Memory B cell (primary cell): ENCODE data around the gene MYOM1.
A peak's percentile ranks its signal among the peaks of the same experiment; 100 is the strongest.

Experiments used
- ATAC-seq: fragments of 150-1000 bp; cut with Tn5 transposase; 2 replicates; pipeline ENCODE4 v1.10.0; 2021; ENCODE audit warnings: low read depth, mild to moderate bottlenecking, moderate library complexity
- DNase-seq, 2 donors: peaks; one replicate each; pipeline ENCODE4 v3.0.0; 2022; ENCODE audit warnings: low spot score in 2 of 2
- H3K27ac Mint-ChIP-seq: one replicate; pipeline ENCODE4 v1.8.0; 2022; ENCODE audit warnings: mild to moderate bottlenecking, moderate library complexity, mixed read lengths
- H3K27me3 Mint-ChIP-seq: one replicate; pipeline ENCODE4 v1.8.0; 2022; ENCODE audit warnings: mixed read lengths
- H3K36me3 Mint-ChIP-seq: one replicate; pipeline ENCODE4 v1.8.0; 2022; ENCODE audit warnings: mild to moderate bottlenecking, mixed read lengths
- H3K4me1 Mint-ChIP-seq: one replicate; pipeline ENCODE4 v1.8.0; 2022; ENCODE audit warnings: mixed read lengths
- H3K4me3 Mint-ChIP-seq: one replicate; pipeline ENCODE4 v1.8.0; 2022; ENCODE audit warnings: mild to moderate bottlenecking, moderate library complexity, mixed read lengths
- H3K9me3 Mint-ChIP-seq: one replicate; pipeline ENCODE4 v1.8.0; 2022; ENCODE audit warnings: mixed read lengths

The MYOM1 gene

DNA sequence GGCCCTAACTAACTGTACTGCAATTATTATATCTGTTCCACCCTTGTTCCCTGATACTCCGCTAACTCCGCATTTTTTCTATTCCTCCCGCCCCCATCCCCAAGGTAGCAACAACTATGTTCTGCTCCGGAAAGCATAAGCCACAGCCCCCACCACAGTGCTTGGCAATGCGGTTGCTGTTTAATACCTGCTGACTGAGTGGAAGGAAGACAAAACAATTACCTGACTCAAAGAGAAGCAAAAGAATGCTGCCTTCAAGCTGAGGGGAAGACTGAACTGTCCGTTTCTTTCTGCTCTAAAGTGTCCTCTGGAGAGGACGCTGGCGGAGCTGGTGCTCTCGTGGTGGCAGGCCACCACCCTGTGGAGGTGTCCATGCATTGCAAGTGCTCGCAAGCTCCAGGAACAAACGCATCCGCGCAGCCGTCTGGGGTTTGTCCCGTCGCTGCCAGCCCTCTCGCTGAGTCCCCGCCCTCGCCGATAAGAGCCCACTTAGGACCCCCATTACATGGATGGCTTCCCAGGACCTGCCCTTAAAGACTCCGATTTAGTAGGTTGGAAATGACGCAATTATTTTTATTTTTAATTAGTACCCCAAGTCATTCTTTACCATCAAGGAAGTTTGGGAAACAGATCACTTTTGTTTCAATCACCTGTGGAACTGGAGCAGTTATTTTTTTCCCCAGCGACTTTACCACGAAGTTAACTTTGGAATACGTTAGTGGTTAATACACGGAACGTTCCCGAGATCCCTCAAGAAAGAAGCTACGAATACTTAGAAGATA, 26.3 kb upstream of the MYOM1 start:
- Mint-ChIP-seq H3K4me3 (peak overlapping the region; percentile 93), H3K27ac (peak overlapping the region; percentile 96), H3K9me3 (no peaks in the 10 kb centered on the region), H3K4me1 (peaks cover 22% of the 10 kb centered on the region), H3K36me3 (peaks cover 19% of the 10 kb centered on the region), H3K27me3 (no peaks in the 10 kb centered on the region)
- ATAC-seq (peak; percentile 55), DNase-seq (peak; percentile 58 to 65)

DNA sequence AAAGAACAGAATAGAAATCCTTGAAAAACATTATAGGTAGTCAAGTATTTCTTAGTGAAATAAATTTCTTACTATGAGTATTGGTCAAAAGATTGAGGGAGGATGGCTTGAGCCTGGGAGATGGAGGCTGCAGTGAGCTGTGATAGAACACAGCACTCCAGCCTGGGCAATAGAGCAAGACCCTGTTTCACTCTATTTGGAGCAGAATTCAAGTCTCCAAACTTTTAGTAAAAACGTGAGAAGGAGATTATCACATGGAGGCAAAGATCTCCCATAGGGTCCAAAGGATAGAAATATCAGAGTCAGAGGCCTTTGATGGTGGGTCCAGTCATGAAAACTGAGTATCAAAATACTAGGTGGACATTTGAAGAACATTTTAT, 25.4 kb upstream of the MYOM1 start:
- H3K27me3 Mint-ChIP-seq: no peaks in the 10 kb centered on the region
- H3K9me3 Mint-ChIP-seq: peaks cover 2% of the 10 kb centered on the region
- DNase-seq: no peak
- peak overlapping the region; percentile 96 for H3K27ac Mint-ChIP-seq
- H3K36me3 Mint-ChIP-seq: peaks cover 20% of the 10 kb centered on the region
- peaks cover 16% of the 10 kb centered on the region for H3K4me1 Mint-ChIP-seq
- ATAC-seq: no peak
- H3K4me3 Mint-ChIP-seq: no peak overlapping the region

DNA sequence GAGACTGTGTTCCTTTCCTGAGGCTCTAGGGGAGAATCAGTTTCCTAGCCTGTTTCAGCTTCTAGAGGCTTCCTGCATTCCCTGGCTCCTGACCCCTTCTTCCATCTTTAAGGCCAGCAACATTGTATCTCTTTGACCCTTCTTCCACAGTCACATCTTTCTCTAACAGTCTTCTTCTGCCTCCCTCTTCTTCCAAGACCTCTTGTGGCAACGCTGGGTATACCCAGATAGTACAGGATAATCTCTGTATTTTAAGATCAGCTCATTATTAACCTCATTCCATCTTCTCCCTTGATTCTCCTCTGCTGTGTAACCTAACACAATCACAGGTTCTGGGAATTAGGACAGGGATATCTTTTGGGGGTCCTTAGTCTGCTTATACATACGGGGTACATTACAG, 19.0 kb upstream of the MYOM1 start:
- H3K4me1 Mint-ChIP-seq: peaks cover 3% of the 10 kb centered on the region
- peaks cover 18% of the 10 kb centered on the region for H3K36me3 Mint-ChIP-seq
- H3K4me3 Mint-ChIP-seq: no peak overlapping the region
- no peak for ATAC-seq
- no peak for DNase-seq
- H3K9me3 Mint-ChIP-seq: peaks cover 2% of the 10 kb centered on the region
- no peak overlapping the region for H3K27ac Mint-ChIP-seq
- no peaks in the 10 kb centered on the region for H3K27me3 Mint-ChIP-seq

DNA sequence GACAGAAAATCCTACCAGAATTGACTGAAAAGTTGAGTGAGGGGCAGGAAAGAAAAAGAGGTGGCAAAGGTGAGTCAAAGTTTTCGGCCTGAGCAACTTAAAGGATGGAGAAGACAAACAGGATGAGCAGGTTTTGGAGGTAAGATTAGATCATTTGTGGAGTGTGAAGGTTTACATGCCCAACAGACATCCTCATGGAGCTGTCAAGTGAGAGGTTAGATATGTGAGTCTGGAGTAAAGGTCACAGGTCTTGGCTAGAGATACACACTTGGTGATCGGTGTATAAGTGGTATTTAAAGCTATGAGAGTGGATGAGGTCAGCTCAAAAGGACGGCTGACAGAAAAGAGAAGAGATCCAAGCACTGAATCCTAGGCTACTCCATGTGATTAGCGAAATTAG, 16.7 kb upstream of the MYOM1 start:
- peaks cover 2% of the 10 kb centered on the region for H3K9me3 Mint-ChIP-seq
- H3K4me1 Mint-ChIP-seq: peaks cover 3% of the 10 kb centered on the region

DNA sequence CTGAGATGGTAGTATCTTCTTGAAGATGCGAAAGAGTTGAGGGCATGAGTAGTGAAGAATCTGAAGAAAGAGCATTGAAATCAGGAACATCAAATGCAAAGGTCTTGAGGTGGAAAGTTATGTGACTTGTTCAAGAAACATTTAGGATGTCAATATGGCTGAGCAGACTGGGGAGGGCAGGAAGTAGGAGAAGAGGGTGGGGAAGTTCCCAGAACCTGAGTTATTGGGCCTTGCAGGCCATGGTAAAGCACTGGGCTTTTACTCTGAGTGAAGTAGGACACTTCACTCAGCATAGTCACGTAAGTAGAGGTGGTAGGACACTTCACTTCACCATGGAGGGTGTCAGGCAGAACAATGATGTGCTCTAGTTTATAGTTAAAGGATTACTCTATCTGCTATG, 16.1 kb upstream of the MYOM1 start:
- ATAC-seq (no peak), DNase-seq (no peak)
- H3K4me1 Mint-ChIP-seq: peaks cover 3% of the 10 kb centered on the region
- H3K27me3 Mint-ChIP-seq: no peaks in the 10 kb centered on the region
- H3K4me3 Mint-ChIP-seq: no peak overlapping the region
- peaks cover 2% of the 10 kb centered on the region for H3K9me3 Mint-ChIP-seq
- H3K36me3 Mint-ChIP-seq: peaks cover 8% of the 10 kb centered on the region
- H3K27ac Mint-ChIP-seq: no peak overlapping the region

More for the DNA sequence above, 16.7 kb upstream of the MYOM1 start:
- peaks cover 10% of the 10 kb centered on the region for H3K36me3 Mint-ChIP-seq
- no peak overlapping the region for H3K4me3 Mint-ChIP-seq
- H3K27ac Mint-ChIP-seq: no peak overlapping the region
- DNase-seq: no peak
- no peak for ATAC-seq
- H3K27me3 Mint-ChIP-seq: no peaks in the 10 kb centered on the region

DNA sequence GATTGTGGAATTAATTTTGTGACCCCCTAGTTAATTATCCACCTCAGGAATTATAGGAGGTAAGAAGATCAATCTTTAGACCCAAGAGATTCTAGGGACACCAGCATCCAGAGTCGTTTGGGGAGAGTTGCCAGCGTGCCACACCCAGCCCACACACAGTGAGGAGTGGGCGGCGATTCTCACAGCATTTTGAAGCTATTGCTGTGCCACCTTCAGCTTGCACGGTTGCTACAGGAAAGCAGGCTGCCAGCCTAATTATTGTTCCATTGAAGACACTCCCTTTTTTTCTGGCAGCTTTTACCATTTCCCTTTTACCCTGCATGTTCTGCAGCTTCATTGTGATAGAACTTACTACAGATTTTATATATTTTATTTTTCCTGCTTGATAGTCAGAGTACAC, 14.7 kb upstream of the MYOM1 start:
- Mint-ChIP-seq H3K9me3 (no peaks in the 10 kb centered on the region), H3K27me3 (no peaks in the 10 kb centered on the region), H3K4me3 (no peak overlapping the region)

DNA sequence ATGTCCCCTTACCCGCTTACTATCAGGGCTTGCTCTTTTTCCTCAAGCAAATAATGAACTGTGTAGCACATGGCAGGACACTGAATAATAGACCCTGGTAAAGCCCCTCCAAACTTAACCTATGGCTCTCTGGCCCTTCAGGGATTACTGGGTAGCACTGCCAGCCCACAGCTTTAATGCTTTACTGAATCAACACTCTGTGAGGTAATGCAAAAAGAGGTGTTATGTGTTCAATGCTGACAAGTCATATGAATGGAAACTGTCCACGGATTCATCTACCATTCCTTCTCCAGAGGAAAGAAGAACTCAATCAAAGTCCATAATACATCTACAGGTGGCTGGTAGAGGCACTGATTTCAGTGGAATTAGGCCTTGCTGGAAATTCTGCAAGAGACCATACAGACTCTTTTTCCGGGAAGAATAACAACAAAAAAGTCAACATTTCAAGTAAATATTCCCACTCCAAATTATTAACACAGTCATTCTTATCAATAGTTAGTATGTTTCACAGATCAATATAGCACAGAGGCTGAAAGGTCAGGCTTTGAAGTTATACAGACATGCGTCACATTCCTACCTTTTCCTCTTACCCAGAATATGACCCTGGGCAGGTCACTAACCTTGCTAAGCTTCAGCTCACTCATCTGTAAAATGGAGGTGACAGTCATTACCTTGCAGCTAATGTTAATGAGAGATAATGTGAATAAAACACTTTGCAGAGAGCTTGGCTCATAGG, 13.8 kb upstream of the MYOM1 start:
- DNase-seq (no peak), ATAC-seq (no peak)
- Mint-ChIP-seq H3K36me3 (no peaks in the 10 kb centered on the region), H3K27me3 (no peaks in the 10 kb centered on the region), H3K9me3 (no peaks in the 10 kb centered on the region), H3K27ac (no peak overlapping the region), H3K4me3 (no peak overlapping the region), H3K4me1 (no peaks in the 10 kb centered on the region)

More for the DNA sequence above, 14.7 kb upstream of the MYOM1 start:
- Mint-ChIP-seq H3K4me1 (peaks cover 3% of the 10 kb centered on the region), H3K36me3 (peaks cover 3% of the 10 kb centered on the region), H3K27ac (no peak overlapping the region)
- DNase-seq (no peak), ATAC-seq (no peak)

DNA sequence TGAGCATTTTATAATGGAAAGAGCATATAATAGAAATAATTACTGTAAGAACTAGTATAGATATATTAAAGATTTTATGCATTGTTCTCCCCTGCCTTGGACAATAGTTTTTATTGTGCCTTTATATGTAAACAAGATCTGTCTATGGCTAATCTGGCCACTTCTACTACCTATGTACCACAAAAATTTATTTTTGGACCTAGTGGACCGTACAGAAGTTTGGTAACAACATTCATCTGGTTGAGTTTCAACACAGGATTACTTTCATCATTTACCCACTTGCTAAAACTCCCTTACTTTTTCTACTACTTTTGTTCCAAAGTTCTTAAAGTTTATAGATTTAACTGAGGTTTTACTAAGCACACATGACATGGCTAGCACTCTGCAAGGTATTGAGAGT, 13.2 kb upstream of the MYOM1 start:
- no peaks in the 10 kb centered on the region for H3K9me3 Mint-ChIP-seq
- no peak for ATAC-seq
- no peaks in the 10 kb centered on the region for H3K27me3 Mint-ChIP-seq
- DNase-seq: no peak
- no peaks in the 10 kb centered on the region for H3K4me1 Mint-ChIP-seq
- H3K4me3 Mint-ChIP-seq: no peak overlapping the region
- no peaks in the 10 kb centered on the region for H3K36me3 Mint-ChIP-seq
- no peak overlapping the region for H3K27ac Mint-ChIP-seq

DNA sequence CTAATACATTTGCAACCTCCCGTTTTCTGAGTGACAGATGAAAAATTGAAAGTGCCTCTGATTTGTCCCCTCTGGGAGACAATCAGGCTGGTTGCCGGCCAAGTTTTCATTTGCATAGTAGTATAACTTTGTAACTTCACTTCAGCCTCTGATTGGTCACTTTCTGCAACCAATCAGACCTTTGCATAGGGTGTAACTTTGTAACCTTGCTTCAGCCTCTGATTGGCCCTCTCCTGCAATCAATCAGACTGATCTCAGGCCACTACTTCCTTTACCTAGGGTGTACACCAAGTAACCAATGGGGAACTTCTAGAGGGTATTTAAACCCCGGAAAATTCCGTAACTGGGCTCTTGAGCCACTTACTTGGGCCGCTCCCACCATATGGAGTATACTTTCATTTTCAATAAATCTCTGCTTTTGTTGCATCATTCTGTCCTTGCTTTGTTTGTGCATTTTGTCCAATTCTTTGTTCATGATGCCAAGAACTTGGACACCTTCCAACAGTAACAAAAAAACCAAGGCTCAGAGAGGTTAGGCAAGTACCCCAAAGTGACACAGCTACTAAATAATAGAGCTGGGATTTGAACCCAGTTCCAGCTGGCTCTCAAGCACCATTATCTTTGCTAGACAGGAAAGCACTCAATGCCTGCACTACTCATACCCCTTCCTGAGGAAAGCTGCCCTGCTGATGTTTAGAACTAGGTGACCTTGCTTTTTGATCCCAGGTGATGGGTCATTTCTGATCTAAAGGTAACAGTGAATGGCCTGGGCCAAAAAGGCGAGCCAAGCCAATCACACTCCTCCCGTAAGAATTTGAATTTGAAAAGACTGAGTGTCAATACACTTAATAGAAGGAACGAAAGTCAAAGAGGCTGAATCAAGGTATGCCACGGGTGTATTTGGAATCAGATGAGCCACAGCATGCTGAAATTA, 10.9 kb upstream of the MYOM1 start:
- no peak for DNase-seq
- Mint-ChIP-seq H3K36me3 (peaks cover 3% of the 10 kb centered on the region), H3K27ac (no peak overlapping the region), H3K27me3 (peaks cover 1% of the 10 kb centered on the region), H3K9me3 (no peaks in the 10 kb centered on the region), H3K4me3 (no peak overlapping the region), H3K4me1 (no peaks in the 10 kb centered on the region)
- no peak for ATAC-seq

DNA sequence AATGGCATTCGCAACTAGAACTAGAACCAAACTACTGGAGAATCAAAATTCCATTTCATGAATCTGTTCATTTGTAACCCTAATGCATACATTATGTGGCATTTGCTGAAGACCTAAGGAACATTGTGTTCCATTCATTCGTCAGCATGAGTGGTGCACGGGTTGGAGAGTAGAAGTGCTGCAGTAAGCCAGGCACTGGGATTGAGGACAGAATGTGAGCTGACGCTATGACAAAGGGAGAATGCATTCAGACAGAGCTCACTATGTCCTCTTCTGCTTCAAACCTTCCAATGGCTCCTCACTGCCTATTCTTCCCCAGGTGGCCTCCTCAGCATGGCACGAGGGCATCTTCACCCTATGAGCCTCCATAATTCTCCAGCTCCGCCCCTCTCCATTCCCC, 6.3 kb upstream of the MYOM1 start:
- no peak for ATAC-seq
- no peaks in the 10 kb centered on the region for H3K9me3 Mint-ChIP-seq
- no peak overlapping the region for H3K27ac Mint-ChIP-seq
- H3K4me1 Mint-ChIP-seq: no peaks in the 10 kb centered on the region
- DNase-seq: no peak
- peaks cover 1% of the 10 kb centered on the region for H3K27me3 Mint-ChIP-seq
- H3K36me3 Mint-ChIP-seq: peaks cover 3% of the 10 kb centered on the region
- H3K4me3 Mint-ChIP-seq: no peak overlapping the region

DNA sequence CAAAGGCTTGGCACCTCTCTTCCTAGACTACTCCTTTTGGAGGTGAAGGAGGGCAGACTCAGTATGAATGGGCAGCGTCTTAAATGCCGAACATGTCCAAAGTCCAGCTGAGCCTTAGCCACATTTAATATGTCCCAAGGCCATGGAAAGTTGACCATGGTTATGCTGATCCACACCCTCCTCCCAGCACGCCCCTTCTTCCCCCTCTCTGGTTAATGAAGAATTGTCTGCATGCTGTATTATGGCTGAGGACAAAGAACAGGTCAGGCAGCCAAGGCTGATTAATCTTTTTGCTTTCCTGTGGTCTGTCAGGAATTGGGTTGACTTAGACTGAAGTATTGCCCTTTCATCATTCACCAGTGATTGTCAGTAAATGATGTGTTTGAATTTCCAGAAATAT, 5.8 kb upstream of the MYOM1 start:
- no peaks in the 10 kb centered on the region for H3K9me3 Mint-ChIP-seq
- H3K27ac Mint-ChIP-seq: no peak overlapping the region
- ATAC-seq (no peak), DNase-seq (no peak)
- H3K36me3 Mint-ChIP-seq: peaks cover 3% of the 10 kb centered on the region
- H3K27me3 Mint-ChIP-seq: peaks cover 1% of the 10 kb centered on the region
- no peaks in the 10 kb centered on the region for H3K4me1 Mint-ChIP-seq
- H3K4me3 Mint-ChIP-seq: no peak overlapping the region

DNA sequence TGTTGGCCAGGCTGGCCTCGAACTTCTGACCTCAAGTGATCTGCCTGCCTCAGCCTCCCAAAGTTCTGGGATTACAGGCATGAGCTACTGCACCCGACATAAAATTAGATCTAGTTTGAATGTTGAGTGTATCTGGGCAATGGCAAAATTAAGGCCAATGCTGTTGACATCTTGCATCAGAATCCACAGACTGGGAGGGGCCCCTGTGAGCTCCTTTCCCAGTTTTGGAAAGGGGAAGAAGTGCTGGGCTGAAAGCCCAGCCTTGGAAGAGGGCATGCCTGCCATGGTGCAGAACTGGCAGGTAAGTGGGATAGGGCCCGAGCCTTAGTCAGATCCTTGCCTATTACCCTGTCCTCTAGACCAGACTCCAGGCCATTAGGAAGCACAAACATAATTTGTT, 4.5 kb upstream of the MYOM1 start:
- DNase-seq (no peak), ATAC-seq (no peak)
- Mint-ChIP-seq H3K36me3 (peaks cover 3% of the 10 kb centered on the region), H3K4me3 (no peak overlapping the region), H3K9me3 (no peaks in the 10 kb centered on the region), H3K27ac (no peak overlapping the region), H3K4me1 (no peaks in the 10 kb centered on the region), H3K27me3 (peaks cover 1% of the 10 kb centered on the region)

DNA sequence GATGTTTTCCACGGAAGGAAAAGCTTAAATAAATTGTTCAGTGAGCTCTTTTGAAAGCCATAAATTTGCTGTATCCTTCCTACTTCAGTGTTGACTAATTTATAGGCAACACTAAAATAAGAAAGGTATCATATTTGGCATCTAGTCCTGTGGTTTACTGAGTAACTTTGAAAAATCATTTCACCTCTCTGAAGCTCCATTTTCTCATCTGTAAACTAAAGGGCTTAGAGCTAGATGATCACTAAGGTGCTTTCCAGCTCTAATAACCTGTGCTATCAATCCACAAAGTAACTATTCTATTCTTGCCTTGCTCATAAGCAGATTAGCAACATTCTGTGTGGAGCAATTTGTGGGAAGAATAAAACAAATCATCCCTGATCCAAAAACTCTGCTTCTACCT, 3.6 kb upstream of the MYOM1 start:
- Mint-ChIP-seq H3K27ac (no peak overlapping the region), H3K27me3 (peaks cover 1% of the 10 kb centered on the region)
- no peak for ATAC-seq

DNA sequence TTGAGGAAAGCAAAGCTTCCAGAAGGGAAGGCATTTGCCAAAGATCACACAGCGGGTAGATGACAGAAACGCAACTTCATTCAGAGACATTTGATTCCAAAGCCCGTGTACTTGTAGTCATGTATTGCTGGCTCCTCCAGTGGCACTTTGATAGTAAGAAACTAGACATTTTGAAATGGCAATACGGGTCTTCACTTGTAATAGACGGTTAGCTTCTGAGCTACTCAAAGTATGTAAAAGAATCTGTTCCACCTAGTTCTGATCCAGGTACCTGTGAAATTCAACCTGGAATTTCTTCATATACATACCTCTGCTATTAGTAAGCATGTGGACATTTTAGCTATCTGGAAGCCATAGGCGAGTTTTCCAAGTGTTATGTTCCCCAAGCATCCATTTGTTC, 1.7 kb upstream of the MYOM1 start:
- no peak for ATAC-seq
- H3K4me3 Mint-ChIP-seq: no peak overlapping the region
- H3K9me3 Mint-ChIP-seq: no peaks in the 10 kb centered on the region
- H3K27ac Mint-ChIP-seq: no peak overlapping the region
- H3K36me3 Mint-ChIP-seq: peaks cover 2% of the 10 kb centered on the region
- H3K27me3 Mint-ChIP-seq: peaks cover under 1% of the 10 kb centered on the region
- no peak for DNase-seq
- no peaks in the 10 kb centered on the region for H3K4me1 Mint-ChIP-seq

More for the DNA sequence above, 3.6 kb upstream of the MYOM1 start:
- no peaks in the 10 kb centered on the region for H3K9me3 Mint-ChIP-seq
- H3K4me3 Mint-ChIP-seq: no peak overlapping the region
- DNase-seq: no peak
- no peaks in the 10 kb centered on the region for H3K4me1 Mint-ChIP-seq
- peaks cover 3% of the 10 kb centered on the region for H3K36me3 Mint-ChIP-seq
